ENCODE measurements around the gene ATP1A1. TPM values are rescaled to one million over a fixed set of nuclear protein-coding genes. Genes with fewer than 3 reads are reported as not detected.

ATP1A1 gene
- total and polyA plus RNA-seq, 2 donors (not counting 1 experiment from before 2014, with no cell fraction given): 58.9 to 107 TPM

DNA sequence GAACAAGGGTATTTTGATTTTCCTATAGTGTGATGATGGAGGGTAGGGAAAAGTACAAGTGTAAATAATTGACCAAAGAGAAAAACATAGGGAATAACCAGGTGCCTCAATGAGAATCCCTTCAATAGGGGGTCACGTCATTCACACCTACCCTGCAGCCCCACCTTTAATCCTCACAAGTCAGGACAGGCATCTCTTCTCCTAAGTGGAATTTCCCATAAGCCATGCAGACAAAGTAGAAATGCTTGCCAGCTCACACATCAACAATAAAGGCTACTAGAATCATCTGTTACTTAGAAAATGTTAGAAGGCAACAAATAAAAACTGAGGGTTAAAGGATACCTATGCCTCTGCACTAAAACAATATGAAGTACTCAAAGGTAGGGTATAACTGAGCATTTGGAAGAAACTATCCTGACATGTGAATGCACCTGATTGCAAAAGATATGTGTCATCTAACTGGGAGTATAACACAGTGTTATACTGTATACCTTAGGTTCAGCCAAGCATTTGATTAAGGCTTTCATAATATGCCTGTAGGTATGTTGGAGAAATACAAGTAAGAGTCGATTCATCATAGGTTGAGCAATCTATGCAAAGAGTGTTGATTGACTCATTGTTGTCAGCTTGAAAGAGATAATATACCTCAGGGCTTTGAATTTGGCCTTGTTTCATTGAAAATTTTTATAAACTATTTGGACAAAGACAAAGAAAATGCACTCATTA lies 32.4 kb upstream of the ATP1A1 start:
- Histone ChIP-seq H3K79me2 (ENCODE audit: control insufficient read depth, insufficient read depth, low read length) (no peaks in the 10 kb centered on the region), H3K9me3 (ENCODE audit: control extremely low read depth in 1 of 3, control insufficient read depth in 2 of 3, insufficient read depth in 1 of 3, low read length in 2 of 3) (no peaks in the 10 kb centered on the region), H3K4me3 (ENCODE audit: control extremely low read depth in 1 of 5, extremely low read depth in 1 of 5, insufficient read depth in 1 of 5, low read depth in 2 of 5, low read length in 4 of 5) (no peak overlapping the region), H3K27me3 (replicated peaks in 1 of 4; ENCODE audit: control extremely low read depth in 1 of 4, control insufficient read depth in 3 of 4, insufficient read depth in 4 of 4, low read length in 3 of 4) (peaks cover 0 to 14% (median 9%) of the 10 kb centered on the region in 4 experiments), H3K27ac (ENCODE audit: low read length in 2 of 2) (no peak overlapping the region), H2AFZ (ENCODE audit: insufficient read depth, low read depth, low read length, poor library complexity, severe bottlenecking) (no peak overlapping the region), H3K9ac (ENCODE audit: low read length) (no peak overlapping the region), H3K36me3 (replicated peaks in 1 of 2; ENCODE audit: control extremely low read depth in 1 of 2, control insufficient read depth in 1 of 2, extremely low read depth in 1 of 2, insufficient read depth in 2 of 2, low read length in 1 of 2) (no peaks in the 10 kb centered on the region), H3K4me1 (ENCODE audit: control insufficient read depth in 2 of 2, insufficient read depth in 2 of 2, low read length in 2 of 2) (no peaks in the 10 kb centered on the region), H4K20me1 (ENCODE audit: control insufficient read depth, insufficient read depth, low read length, poor library complexity, severe bottlenecking) (no peaks in the 10 kb centered on the region), H3K4me2 (replicated peaks; ENCODE audit: low read depth, low read length, poor library complexity, severe bottlenecking) (no peak overlapping the region)
- TF ChIP-seq CTCF (IDR thresholded peaks at IDR 0.05) (no peak), EZH2 (IDR thresholded peaks at IDR 0.05; ENCODE audit: borderline replicate concordance, insufficient read depth, low read depth, low read length, poor library complexity, severe bottlenecking) (no peak)
- no peak overlapping the region for H3K27ac Mint-ChIP-seq
- POLR2A ChIA-PET: no interaction called here
- peaks cover 47% of the 10 kb centered on the region for H3K27me3 Mint-ChIP-seq
- intact Hi-C loops (cut with micrococcal nuclease): no loop called here
- H3K4me3 Mint-ChIP-seq: no peak overlapping the region
- CTCF ChIA-PET: interaction anchor here (0.6 to 1.2 kb wide), 2 partner anchors 24 to 202 kb away, joined by 3 to 4 read pairs; no protein-coding TSS in a partner anchor
- no peaks in the 10 kb centered on the region for H3K4me1 Mint-ChIP-seq
- H3K9me3 Mint-ChIP-seq (ENCODE audit: insufficient read depth): no peaks in the 10 kb centered on the region
- DNase-seq: no peak
- 100% methylated on average over 1 of the region's 2 CpGs for WGBS (ENCODE audit: insufficient coverage)
- no peak for ATAC-seq (ENCODE audit: low read depth)

DNA sequence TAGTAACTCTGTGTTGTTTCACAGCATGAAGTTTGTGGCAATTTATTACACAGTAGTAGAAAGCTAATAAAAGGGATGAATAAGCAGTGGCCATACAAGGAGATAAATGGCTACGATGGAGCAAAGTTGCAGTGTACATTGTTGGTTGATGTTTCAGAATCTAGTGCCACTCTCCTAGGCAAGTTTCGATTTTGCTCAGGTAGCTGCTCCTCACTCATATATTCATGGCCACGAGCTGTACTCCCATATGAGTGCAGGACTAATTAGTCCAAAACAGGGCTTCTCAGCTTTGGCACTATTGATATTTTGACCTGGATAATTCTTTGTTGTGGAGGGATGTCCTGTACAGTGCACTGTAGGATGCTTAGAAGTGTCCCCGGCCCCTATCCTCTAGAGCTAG lies 30.0 kb upstream of the ATP1A1 start:
- ATAC-seq (ENCODE audit: low read depth): no peak
- CTCF ChIA-PET: interaction anchor here (1.0 kb wide), 1 partner anchor 204 kb away, joined by 3 read pairs; no protein-coding TSS in a partner anchor
- POLR2A ChIA-PET: interaction anchor here (0.5 kb wide), 1 partner anchor 1541 kb away, joined by 4 read pairs; no protein-coding TSS in a partner anchor
- no peak overlapping the region for H3K27ac Mint-ChIP-seq
- no peaks in the 10 kb centered on the region for H3K4me1 ChIP-seq (ENCODE audit: control insufficient read depth in 2 of 2, insufficient read depth in 2 of 2, low read length in 2 of 2)
- no peaks in the 10 kb centered on the region for H3K9me3 Mint-ChIP-seq (ENCODE audit: insufficient read depth)
- H3K27me3 ChIP-seq (replicated peaks in 1 of 4; ENCODE audit: control extremely low read depth in 1 of 4, control insufficient read depth in 3 of 4, insufficient read depth in 4 of 4, low read length in 3 of 4): peaks cover 0 to 10% (median 6%) of the 10 kb centered on the region in 4 experiments
- no peak overlapping the region for H3K9ac ChIP-seq (ENCODE audit: low read length)
- no peak for TF ChIP-seq EZH2 (IDR thresholded peaks at IDR 0.05; ENCODE audit: borderline replicate concordance, insufficient read depth, low read depth, low read length, poor library complexity, severe bottlenecking)
- no peak for TF ChIP-seq CTCF (IDR thresholded peaks at IDR 0.05)
- H3K4me3 Mint-ChIP-seq: no peak overlapping the region
- 100% methylated on average over 2 of the region's 4 CpGs for WGBS (ENCODE audit: insufficient coverage)
- intact Hi-C loops (cut with micrococcal nuclease): no loop called here
- no peaks in the 10 kb centered on the region for H4K20me1 ChIP-seq (ENCODE audit: control insufficient read depth, insufficient read depth, low read length, poor library complexity, severe bottlenecking)
- no peak overlapping the region for H3K27ac ChIP-seq (ENCODE audit: low read length in 2 of 2)
- no peak overlapping the region for H3K4me3 ChIP-seq (ENCODE audit: control extremely low read depth in 1 of 5, extremely low read depth in 1 of 5, insufficient read depth in 1 of 5, low read depth in 2 of 5, low read length in 4 of 5)
- H3K27me3 Mint-ChIP-seq: peaks cover 35% of the 10 kb centered on the region
- H3K79me2 ChIP-seq (ENCODE audit: control insufficient read depth, insufficient read depth, low read length): no peaks in the 10 kb centered on the region
- no peaks in the 10 kb centered on the region for H3K9me3 ChIP-seq (ENCODE audit: control extremely low read depth in 1 of 3, control insufficient read depth in 2 of 3, insufficient read depth in 1 of 3, low read length in 2 of 3)
- H3K36me3 ChIP-seq (replicated peaks in 1 of 2; ENCODE audit: control extremely low read depth in 1 of 2, control insufficient read depth in 1 of 2, extremely low read depth in 1 of 2, insufficient read depth in 2 of 2, low read length in 1 of 2): no peaks in the 10 kb centered on the region
- DNase-seq: no peak
- H2AFZ ChIP-seq (ENCODE audit: insufficient read depth, low read depth, low read length, poor library complexity, severe bottlenecking): no peak overlapping the region
- no peaks in the 10 kb centered on the region for H3K4me1 Mint-ChIP-seq
- H3K4me2 ChIP-seq (replicated peaks; ENCODE audit: low read depth, low read length, poor library complexity, severe bottlenecking): no peak overlapping the region
